Measurements from ENCODE around the gene PLCB1.

DNA sequence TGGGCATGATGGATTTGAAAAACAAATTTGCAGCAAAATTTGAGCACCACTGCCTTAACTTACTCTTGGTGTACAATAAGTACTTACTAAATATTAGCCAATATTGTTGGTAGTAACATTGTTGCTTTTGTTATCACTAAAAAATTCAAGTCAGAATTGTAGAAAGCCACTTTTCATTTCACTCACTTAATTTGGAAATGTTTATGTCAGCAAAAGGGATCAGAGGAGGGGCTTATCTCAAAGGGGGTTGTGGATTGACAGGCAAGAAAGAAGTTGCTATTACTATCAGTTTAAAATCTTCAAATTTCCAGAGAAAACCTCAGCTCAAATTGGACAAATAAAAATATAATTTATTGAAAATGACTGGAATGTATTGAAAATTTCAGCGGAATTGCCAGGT, 241.5 kb downstream of the PLCB1 start:
- TF ChIP-seq CTCF (IDR thresholded peaks at IDR 0.05) (no peak), POLR2A (IDR thresholded peaks at IDR 0.05) (no peak)

Measured in uterus (tissue), 2 donors.